Activated naive CD4-positive, alpha-beta T cell treated with anti-CD3 and anti-CD28 coated beads, Interleukin-2, amount 10 ng/mL, durations not matched to agents 7 days and 5 days (primary cell): Measurements from ENCODE around the gene ENTPD1.
"Not testable (repeated sequence)": the region's sequence is repeated elsewhere in the genome, so short reads cannot be mapped to it uniquely, and the experiment has no call there.

Experiments used
- CTCF ChIA-PET: fragments of 350-600 bp; sonication (Branson Sonifier 250); formaldehyde crosslinking; loops from one replicate; lab custom pipeline; 2021; ENCODE audit warnings: antibody characterized with exemption; lab: Charles Lee
- DNase-seq: peaks from one replicate; pipeline ENCODE4 v3.0.0-alpha.2; 2020
- H3K27ac Mint-ChIP-seq: one replicate; pipeline ENCODE4 v1.8.0; 2021; ENCODE audit warnings: mild to moderate bottlenecking, moderate library complexity, mixed read lengths
- H3K27me3 Mint-ChIP-seq: one replicate; pipeline ENCODE4 v1.8.0; 2021; ENCODE audit warnings: mild to moderate bottlenecking, mixed read lengths
- H3K36me3 Mint-ChIP-seq: one replicate; pipeline ENCODE4 v1.8.0; 2021; ENCODE audit warnings: mixed read lengths
- H3K4me1 Mint-ChIP-seq: one replicate; pipeline ENCODE4 v1.8.0; 2021; ENCODE audit warnings: mixed read lengths
- H3K4me3 Mint-ChIP-seq: one replicate; pipeline ENCODE4 v1.8.0; 2021; ENCODE audit warnings: mild to moderate bottlenecking, moderate library complexity, mixed read lengths
- H3K9me3 Mint-ChIP-seq: one replicate; pipeline ENCODE4 v1.8.0; 2021; ENCODE audit warnings: mixed read lengths

Gene ENTPD1

GRCh38 chr10:95793401-95794045, 37.6 kb downstream of the ENTPD1 start:
- CTCF ChIA-PET, result no interaction called here
- Mint-ChIP-seq H3K4me3 (no peak overlapping the region), H3K9me3 (no peaks in the 10 kb centered on the region), H3K27ac (peak overlapping the region; percentile 7), H3K4me1 (peaks cover 6% of the 10 kb centered on the region), H3K36me3 (no peaks in the 10 kb centered on the region), H3K27me3 (no peaks in the 10 kb centered on the region)
- peak; percentile 23 for DNase-seq

GRCh38 chr10:95794195-95794594, 38.2 kb downstream of the ENTPD1 start:
- CTCF ChIA-PET, result no interaction called here
- no peak overlapping the region for H3K4me3 Mint-ChIP-seq
- no peaks in the 10 kb centered on the region for H3K36me3 Mint-ChIP-seq
- H3K9me3 Mint-ChIP-seq, result no peaks in the 10 kb centered on the region
- no peaks in the 10 kb centered on the region for H3K27me3 Mint-ChIP-seq
- no peak overlapping the region for H3K27ac Mint-ChIP-seq
- no peak for DNase-seq
- peaks cover 6% of the 10 kb centered on the region for H3K4me1 Mint-ChIP-seq

GRCh38 chr10:95795602-95796001, 39.6 kb downstream of the ENTPD1 start:
- CTCF ChIA-PET, result interaction anchor here (0.6 to 1.1 kb wide), 2 partner anchors 12 to 221 kb away, joined by 3 to 4 read pairs; no protein-coding TSS in a partner anchor
- Mint-ChIP-seq H3K4me3 (no peak overlapping the region), H3K27ac (no peak overlapping the region), H3K4me1 (peaks cover 6% of the 10 kb centered on the region), H3K9me3 (no peaks in the 10 kb centered on the region), H3K27me3 (no peaks in the 10 kb centered on the region), H3K36me3 (no peaks in the 10 kb centered on the region)
- no peak for DNase-seq

GRCh38 chr10:95796504-95796903, 40.5 kb downstream of the ENTPD1 start:
- CTCF ChIA-PET, result interaction anchor here (1.3 to 1.7 kb wide), 2 partner anchors 45 to 103 kb away, joined by 4 to 7 read pairs; partner anchors contain the start of gene TCTN3
- DNase-seq, result no peak

GRCh38 chr10:95798096-95798855, 42.3 kb downstream of the ENTPD1 start:
- CTCF ChIA-PET, result interaction anchor here (1.4 to 1.7 kb wide), 2 partner anchors 43 to 105 kb away, joined by 3 to 7 read pairs; partner anchors contain the start of gene TCTN3
- H3K36me3 Mint-ChIP-seq, result no peaks in the 10 kb centered on the region
- no peaks in the 10 kb centered on the region for H3K9me3 Mint-ChIP-seq
- H3K4me3 Mint-ChIP-seq, result no peak overlapping the region
- no peaks in the 10 kb centered on the region for H3K27me3 Mint-ChIP-seq
- peaks cover 6% of the 10 kb centered on the region for H3K4me1 Mint-ChIP-seq
- H3K27ac Mint-ChIP-seq, result no peak overlapping the region
- no peak for DNase-seq

More at GRCh38 chr10:95796504-95796903, 40.5 kb downstream of the ENTPD1 start:
- Mint-ChIP-seq H3K36me3 (no peaks in the 10 kb centered on the region), H3K4me1 (peaks cover 6% of the 10 kb centered on the region), H3K4me3 (no peak overlapping the region), H3K27ac (no peak overlapping the region), H3K9me3 (no peaks in the 10 kb centered on the region), H3K27me3 (no peaks in the 10 kb centered on the region)

GRCh38 chr10:95800286-95800685, 44.3 kb downstream of the ENTPD1 start:
- H3K4me1 Mint-ChIP-seq, H3K36me3 Mint-ChIP-seq, CTCF ChIA-PET, H3K27ac Mint-ChIP-seq, H3K4me3 Mint-ChIP-seq, H3K27me3 Mint-ChIP-seq, H3K9me3 Mint-ChIP-seq, DNase-seq: not testable (repeated sequence)

- H3K27me3 Mint-ChIP-seq, result peaks cover 11% of the 10 kb centered on the region
- H3K36me3 Mint-ChIP-seq, H3K4me1 Mint-ChIP-seq, H3K27ac Mint-ChIP-seq, DNase-seq, CTCF ChIA-PET, H3K4me3 Mint-ChIP-seq, H3K9me3 Mint-ChIP-seq: not testable (repeated sequence)
These were observed 50.9 kb downstream of the ENTPD1 start for GRCh38 chr10:95806687-95807380.

GRCh38 chr10:95808705-95809308, 52.8 kb downstream of the ENTPD1 start:
- H3K36me3 Mint-ChIP-seq, H3K4me1 Mint-ChIP-seq, H3K27ac Mint-ChIP-seq, CTCF ChIA-PET, H3K9me3 Mint-ChIP-seq, H3K4me3 Mint-ChIP-seq, DNase-seq: not testable (repeated sequence)
- peaks cover 11% of the 10 kb centered on the region for H3K27me3 Mint-ChIP-seq

- no peaks in the 10 kb centered on the region for H3K36me3 Mint-ChIP-seq
These were observed 53.6 kb downstream of the ENTPD1 start for GRCh38 chr10:95809370-95810197.

GRCh38 chr10:95810198-95810976, 54.4 kb downstream of the ENTPD1 start:
- Mint-ChIP-seq H3K4me1 (no peaks in the 10 kb centered on the region), H3K4me3 (no peak overlapping the region), H3K36me3 (no peaks in the 10 kb centered on the region), H3K27ac (no peak overlapping the region), H3K27me3 (peaks cover 11% of the 10 kb centered on the region), H3K9me3 (no peaks in the 10 kb centered on the region)
- CTCF ChIA-PET, result interaction anchor here (1.0 kb wide), 1 partner anchor 117 kb away, joined by 3 read pairs; the partner anchor contains the start of gene TCTN3
- no peak for DNase-seq

More at GRCh38 chr10:95809370-95810197, 53.6 kb downstream of the ENTPD1 start:
- H3K27me3 Mint-ChIP-seq, result peaks cover 11% of the 10 kb centered on the region
- DNase-seq, result no peak
- no peak overlapping the region for H3K4me3 Mint-ChIP-seq
- H3K27ac Mint-ChIP-seq, result no peak overlapping the region
- H3K9me3 Mint-ChIP-seq, result no peaks in the 10 kb centered on the region
- H3K4me1 Mint-ChIP-seq, result no peaks in the 10 kb centered on the region
- CTCF ChIA-PET, result no interaction called here

GRCh38 chr10:95813054-95813685, 57.2 kb downstream of the ENTPD1 start:
- Mint-ChIP-seq H3K27ac (no peak overlapping the region), H3K9me3 (no peaks in the 10 kb centered on the region), H3K27me3 (no peaks in the 10 kb centered on the region), H3K36me3 (no peaks in the 10 kb centered on the region), H3K4me1 (no peaks in the 10 kb centered on the region), H3K4me3 (no peak overlapping the region)
- CTCF ChIA-PET, result no interaction called here
- no peak for DNase-seq

- DNase-seq, result no peak
- CTCF ChIA-PET, result no interaction called here
- Mint-ChIP-seq H3K27me3 (no peaks in the 10 kb centered on the region), H3K27ac (no peak overlapping the region), H3K9me3 (no peaks in the 10 kb centered on the region), H3K4me1 (no peaks in the 10 kb centered on the region), H3K4me3 (no peak overlapping the region), H3K36me3 (no peaks in the 10 kb centered on the region)
These were observed 58.2 kb downstream of the ENTPD1 start for GRCh38 chr10:95814011-95814727.
